Activated CD4-positive, alpha-beta T cell treated with anti-CD3 and anti-CD28 coated beads for 48 hours (primary cell): ENCODE measurements around the gene RNFT2.
A peak's percentile ranks its signal among the peaks of the same experiment; 100 is the strongest.
"Not testable (repeated sequence)": the region's sequence is repeated elsewhere in the genome, so short reads cannot be mapped to it uniquely, and the experiment has no call there.

Experiments
- DNase-seq: peaks from one replicate; pipeline ENCODE4 v3.0.0-alpha.2; 2020

Gene RNFT2

GRCh38 chr12:116745554-116745953, 7.4 kb downstream of the RNFT2 start:
- no peak for DNase-seq

- DNase-seq = no peak
Measured at GRCh38 chr12:116749884-116750283, 11.8 kb downstream of the RNFT2 start.

GRCh38 chr12:116750298-116750697, 12.2 kb downstream of the RNFT2 start:
- DNase-seq = no peak

- not testable (repeated sequence) for DNase-seq
Measured at GRCh38 chr12:116754097-116754496, 16.0 kb downstream of the RNFT2 start.

- not testable (repeated sequence) for DNase-seq
Measured at GRCh38 chr12:116754783-116755182, 16.7 kb downstream of the RNFT2 start.

- DNase-seq = peak; percentile 59
Measured at GRCh38 chr12:116759783-116760621, 21.9 kb downstream of the RNFT2 start.

GRCh38 chr12:116760622-116761020, 22.5 kb downstream of the RNFT2 start:
- DNase-seq = no peak

DNA sequence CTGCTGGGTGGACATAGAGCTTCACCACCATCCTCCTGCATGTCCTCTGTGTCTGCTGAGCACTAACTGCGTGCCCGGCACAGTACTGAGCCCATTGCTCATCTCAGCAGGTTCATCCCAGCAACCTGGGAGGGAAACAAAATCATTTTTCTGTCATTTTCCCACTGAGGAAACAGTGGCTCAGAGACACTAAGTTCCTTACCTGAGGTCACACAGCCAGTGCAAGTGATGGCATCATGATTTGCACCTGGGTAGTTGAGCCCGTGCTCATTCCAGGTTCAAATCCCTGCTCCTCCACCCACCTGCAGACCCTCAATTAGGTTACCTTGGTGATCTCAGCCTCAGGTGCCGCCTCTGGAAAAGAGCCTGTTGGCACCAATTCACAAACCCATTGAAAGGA, 23.4 kb downstream of the RNFT2 start:
- DNase-seq = no peak

DNA sequence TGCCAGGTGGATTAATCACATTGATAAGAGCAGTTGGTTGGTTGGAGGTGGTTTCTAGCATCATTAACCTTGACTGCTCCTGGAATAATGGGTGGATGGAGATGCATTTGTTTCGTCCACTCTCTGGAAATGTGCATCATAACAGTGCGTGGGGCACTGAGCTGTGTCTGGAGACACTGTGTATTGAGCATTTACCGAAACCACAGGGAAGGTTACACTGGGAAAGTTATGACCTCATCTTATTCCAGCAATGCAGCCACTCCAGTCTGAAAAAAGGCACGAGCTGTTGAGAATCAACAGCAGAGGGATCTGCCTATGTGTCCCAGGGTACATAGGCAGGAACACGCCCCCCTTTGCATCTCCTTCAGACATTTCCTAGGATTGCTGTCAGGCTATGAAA, 27.2 kb downstream of the RNFT2 start:
- DNase-seq = no peak

DNA sequence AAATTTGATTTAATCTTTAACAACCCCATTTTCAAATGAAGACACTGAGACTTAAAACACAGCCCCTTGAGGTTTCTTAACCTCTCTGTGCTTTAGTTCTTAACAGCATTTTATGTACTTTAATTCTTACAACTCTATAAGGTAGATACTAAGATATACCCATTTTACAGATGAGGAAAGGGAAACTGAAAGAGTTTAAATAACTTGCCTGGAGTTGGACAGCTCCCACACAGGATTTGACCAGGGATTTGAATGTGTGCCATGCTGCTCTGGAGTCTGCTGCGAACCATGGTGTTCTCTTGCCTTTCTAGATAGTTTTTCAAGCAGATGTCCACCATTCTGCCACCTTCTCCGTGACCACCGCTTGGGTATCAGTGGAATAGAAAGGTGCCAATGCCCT, 28.2 kb downstream of the RNFT2 start:
- no peak for DNase-seq

DNA sequence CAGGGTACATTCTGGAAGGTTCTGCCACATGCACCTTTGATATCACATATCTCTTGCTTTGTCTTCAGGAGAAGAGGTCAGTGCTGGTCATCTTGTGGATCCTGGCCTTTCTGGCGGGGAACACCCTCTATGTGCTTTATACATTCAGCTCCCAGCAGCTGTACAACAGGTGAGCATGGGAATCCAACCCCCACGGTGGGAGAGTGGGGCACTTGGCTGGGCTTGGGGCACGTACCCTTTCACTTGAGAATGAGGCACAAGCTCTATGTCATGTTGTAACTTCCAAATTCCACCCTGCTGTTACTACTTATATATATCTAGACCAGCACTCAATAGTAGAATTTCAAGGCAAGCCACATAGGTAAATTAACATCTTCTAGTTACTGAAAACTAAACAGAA, 28.6 kb downstream of the RNFT2 start:
- no peak for DNase-seq

- DNase-seq = no peak
Measured at GRCh38 chr12:116771651-116772050, 33.5 kb downstream of the RNFT2 start.

DNA sequence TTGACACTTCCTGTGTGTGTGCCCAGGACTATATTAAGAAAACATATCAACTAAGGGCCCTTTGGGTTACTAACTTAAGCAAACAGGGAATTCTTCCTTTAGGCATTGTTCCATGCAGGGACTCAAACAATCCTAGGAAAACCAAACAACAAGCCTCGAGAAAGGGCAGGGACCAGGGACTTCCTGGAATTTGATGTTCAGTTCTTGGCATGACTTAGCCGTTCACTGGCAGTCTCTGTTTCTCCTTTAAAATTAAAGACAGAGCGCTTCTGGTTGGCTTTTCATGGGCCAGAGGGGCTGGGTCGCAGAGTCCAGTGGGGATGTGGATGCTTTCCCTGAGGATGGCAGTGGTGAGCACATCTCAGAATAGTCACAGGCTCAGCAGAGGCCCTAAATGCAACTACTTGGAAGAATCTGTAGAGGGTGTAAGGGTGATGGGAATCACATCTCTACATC, 35.2 kb downstream of the RNFT2 start:
- DNase-seq = no peak

DNA sequence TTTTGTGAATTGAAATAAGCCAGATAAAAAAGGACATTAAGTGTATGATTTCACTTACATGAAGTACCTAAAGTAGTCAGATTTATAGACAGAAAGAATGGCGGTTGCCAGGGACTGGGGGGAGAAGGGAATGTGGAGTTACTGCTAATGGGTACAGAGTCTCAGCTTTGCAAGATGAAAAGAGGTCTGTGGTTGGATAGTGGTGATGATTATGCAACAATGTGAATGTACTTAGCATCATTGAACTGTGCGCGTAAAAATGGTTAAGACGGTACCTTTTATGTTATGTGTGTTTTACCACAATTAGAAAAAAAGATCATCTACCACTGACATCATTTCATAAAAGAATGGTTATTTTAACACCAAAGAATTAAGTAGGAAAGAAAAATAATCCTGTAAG, 35.9 kb downstream of the RNFT2 start:
- DNase-seq = no peak

GRCh38 chr12:116777245-116777644, 39.1 kb downstream of the RNFT2 start:
- DNase-seq = no peak

DNA sequence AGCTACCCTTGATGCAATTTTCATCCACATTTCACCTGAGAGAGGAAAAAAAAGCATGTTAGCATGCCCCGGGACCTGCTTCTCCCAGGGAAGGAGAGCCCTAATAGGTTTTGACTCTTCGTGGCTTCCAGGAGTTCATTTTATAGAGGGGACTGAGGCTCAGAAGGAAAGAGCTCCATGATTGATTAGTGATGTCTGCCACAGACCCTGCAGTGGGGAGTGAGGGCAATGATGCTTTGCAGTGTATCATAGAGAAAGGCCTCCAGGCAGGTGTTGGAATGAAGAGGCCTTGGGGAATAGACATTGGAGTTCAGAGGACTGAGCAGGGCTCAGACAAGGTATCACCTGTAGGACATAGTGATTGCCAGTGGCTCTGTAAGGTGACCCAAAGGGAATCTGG, 41.5 kb downstream of the RNFT2 start:
- DNase-seq = no peak

- no peak for DNase-seq
Measured at GRCh38 chr12:116780942-116781341, 42.8 kb downstream of the RNFT2 start.

GRCh38 chr12:116783525-116784237, 45.6 kb downstream of the RNFT2 start:
- DNase-seq = no peak

GRCh38 chr12:116784238-116784612, 46.1 kb downstream of the RNFT2 start:
- DNase-seq = peak; percentile 13

DNA sequence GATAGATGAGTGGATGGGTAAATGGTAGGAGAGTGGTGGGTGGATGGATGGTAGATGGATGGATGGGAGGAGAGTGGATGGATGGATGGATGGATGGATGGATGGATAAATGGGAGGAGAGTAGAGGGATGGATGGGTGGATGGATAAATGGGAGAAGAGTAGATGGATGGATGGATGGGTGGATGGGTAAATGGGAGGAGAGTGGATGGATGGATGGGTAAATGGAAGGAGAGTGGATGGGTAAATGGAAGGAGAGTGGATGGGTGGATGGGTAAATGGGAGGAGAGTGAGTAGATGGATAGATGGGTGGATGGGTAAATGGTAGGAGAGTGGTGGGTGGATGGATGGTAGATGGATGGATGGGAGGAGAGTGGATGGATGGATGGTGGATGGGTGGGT, 51.4 kb downstream of the RNFT2 start:
- DNase-seq = not testable (repeated sequence)

DNA sequence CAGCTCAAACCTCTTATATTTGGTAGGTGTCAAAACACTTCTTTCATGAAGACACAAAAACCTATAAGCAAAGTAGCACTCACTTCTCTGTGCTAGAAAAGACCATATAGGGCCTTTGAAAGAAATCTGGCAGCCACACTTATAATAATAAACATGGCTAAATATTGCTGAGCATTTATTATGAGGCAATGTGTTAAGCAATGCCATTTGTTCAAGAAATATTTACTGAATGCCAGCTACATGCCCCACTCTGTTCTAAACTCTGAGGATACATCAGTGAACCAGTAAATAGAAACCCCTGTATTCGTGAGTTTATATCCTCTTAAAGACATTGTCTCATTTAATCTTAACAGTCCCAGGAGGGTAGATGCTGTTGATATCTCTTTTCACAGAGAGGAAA, 52.0 kb downstream of the RNFT2 start:
- no peak for DNase-seq

GRCh38 chr12:116792403-116792802, 54.3 kb downstream of the RNFT2 start:
- no peak for DNase-seq

DNA sequence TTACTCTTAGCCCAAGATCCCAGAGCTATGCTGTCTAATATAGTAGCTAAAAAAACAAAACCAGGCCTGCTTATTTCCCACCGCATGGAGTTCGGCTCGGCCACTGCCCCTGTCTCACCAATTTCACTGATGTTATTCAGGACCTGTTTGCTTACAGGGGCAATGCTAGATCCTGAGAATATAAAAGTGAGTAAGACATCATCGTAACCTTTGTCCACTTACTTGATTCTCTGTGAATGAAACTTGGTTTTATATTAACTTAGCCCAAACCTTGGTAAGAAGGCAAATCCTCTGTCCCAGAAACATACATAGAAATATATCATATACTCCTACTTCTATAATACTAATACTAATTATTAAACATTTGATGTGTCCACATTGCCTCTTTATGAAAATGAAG, 56.6 kb downstream of the RNFT2 start:
- DNase-seq = no peak

GRCh38 chr12:116797885-116798284, 59.8 kb downstream of the RNFT2 start:
- DNase-seq = no peak
